Glutamatergic neuron (in vitro differentiated cells): ENCODE measurements around the gene SPSB2. TPM values are rescaled to one million over a fixed set of nuclear protein-coding genes. Genes with fewer than 3 reads are reported as not detected.
A peak's percentile ranks its signal among the peaks of the same experiment; 100 is the strongest.

ENCODE experiments used
- DNase-seq: peaks from one replicate; pipeline ENCODE4 v3.0.0; 2022
- H3K27ac Mint-ChIP-seq: one replicate; pipeline ENCODE4 v1.8.0; 2020; ENCODE audit warnings: mild to moderate bottlenecking, mixed read lengths, inconsistent platforms; ENCODE audit not compliant: unreplicated experiment
- H3K27me3 Mint-ChIP-seq: one replicate; pipeline ENCODE4 v1.8.0; 2020; ENCODE audit warnings: mild to moderate bottlenecking, moderate library complexity, mixed read lengths, inconsistent platforms; ENCODE audit not compliant: unreplicated experiment
- H3K36me3 Mint-ChIP-seq: one replicate; pipeline ENCODE4 v1.8.0; 2020; ENCODE audit warnings: mild to moderate bottlenecking, mixed read lengths, inconsistent platforms; ENCODE audit not compliant: unreplicated experiment
- H3K4me1 Mint-ChIP-seq: one replicate; pipeline ENCODE4 v1.8.0; 2020; ENCODE audit warnings: mild to moderate bottlenecking, low read depth, mixed read lengths, inconsistent platforms; ENCODE audit not compliant: unreplicated experiment
- H3K4me3 Mint-ChIP-seq: one replicate; pipeline ENCODE4 v1.8.0; 2020; ENCODE audit warnings: mild to moderate bottlenecking, mixed read lengths, inconsistent platforms; ENCODE audit not compliant: unreplicated experiment
- H3K9me3 Mint-ChIP-seq: one replicate; pipeline ENCODE4 v1.8.0; 2020; ENCODE audit warnings: mild to moderate bottlenecking, moderate library complexity, mixed read lengths, inconsistent platforms; ENCODE audit not compliant: unreplicated experiment
- total RNA-seq: library from RNA; stranded (reverse); fragmentation: NEBNext Ultra II Directional; extraction: Animal tissue kit (Norgen Biotek cat#: 25700); gene quantifications from one replicate; pipeline ENCODE4 v1.2.1, GENCODE V29; 2021; ENCODE audit not compliant: unreplicated experiment
- TF ChIP-seq, protein P1 (sequence below): fragments of 200-600 bp; sonication (generic); IDR thresholded peaks from one replicate; pipeline ENCODE4 v1.5.0; 2021; ENCODE audit not compliant: partially characterized antibody, unreplicated experiment

Gene SPSB2
- total RNA-seq, 1 donor from 2014 or later, result 4.3 TPM

DNA sequence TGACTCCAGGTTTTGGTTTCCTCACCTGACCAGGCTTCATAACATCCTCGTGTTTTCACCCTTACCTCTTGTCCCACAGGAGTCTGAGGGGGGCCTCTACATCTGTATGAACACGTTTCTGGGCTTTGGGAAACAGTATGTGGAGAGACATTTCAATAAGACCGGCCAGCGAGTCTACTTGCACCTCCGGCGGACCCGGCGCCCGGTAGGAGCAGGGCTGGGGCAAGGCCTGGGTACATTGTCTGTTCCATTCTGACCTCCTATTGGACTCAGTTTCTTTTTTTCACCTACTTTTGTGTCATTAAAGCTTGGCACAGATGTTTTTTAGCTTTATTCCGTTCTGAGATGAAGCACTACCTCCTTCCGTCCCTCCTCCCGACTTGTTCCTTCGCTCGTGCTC lies 17.8 kb downstream of the SPSB2 start:
- Mint-ChIP-seq H3K9me3 (peaks cover 13% of the 10 kb centered on the region), H3K27me3 (peaks cover 10% of the 10 kb centered on the region), H3K4me1 (peaks cover 13% of the 10 kb centered on the region), H3K36me3 (no peaks in the 10 kb centered on the region), H3K27ac (no peak overlapping the region), H3K4me3 (no peak overlapping the region)
- no peak for DNase-seq
- TF ChIP-seq, protein P1, sequence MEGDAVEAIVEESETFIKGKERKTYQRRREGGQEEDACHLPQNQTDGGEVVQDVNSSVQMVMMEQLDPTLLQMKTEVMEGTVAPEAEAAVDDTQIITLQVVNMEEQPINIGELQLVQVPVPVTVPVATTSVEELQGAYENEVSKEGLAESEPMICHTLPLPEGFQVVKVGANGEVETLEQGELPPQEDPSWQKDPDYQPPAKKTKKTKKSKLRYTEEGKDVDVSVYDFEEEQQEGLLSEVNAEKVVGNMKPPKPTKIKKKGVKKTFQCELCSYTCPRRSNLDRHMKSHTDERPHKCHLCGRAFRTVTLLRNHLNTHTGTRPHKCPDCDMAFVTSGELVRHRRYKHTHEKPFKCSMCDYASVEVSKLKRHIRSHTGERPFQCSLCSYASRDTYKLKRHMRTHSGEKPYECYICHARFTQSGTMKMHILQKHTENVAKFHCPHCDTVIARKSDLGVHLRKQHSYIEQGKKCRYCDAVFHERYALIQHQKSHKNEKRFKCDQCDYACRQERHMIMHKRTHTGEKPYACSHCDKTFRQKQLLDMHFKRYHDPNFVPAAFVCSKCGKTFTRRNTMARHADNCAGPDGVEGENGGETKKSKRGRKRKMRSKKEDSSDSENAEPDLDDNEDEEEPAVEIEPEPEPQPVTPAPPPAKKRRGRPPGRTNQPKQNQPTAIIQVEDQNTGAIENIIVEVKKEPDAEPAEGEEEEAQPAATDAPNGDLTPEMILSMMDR, result no peak

DNA sequence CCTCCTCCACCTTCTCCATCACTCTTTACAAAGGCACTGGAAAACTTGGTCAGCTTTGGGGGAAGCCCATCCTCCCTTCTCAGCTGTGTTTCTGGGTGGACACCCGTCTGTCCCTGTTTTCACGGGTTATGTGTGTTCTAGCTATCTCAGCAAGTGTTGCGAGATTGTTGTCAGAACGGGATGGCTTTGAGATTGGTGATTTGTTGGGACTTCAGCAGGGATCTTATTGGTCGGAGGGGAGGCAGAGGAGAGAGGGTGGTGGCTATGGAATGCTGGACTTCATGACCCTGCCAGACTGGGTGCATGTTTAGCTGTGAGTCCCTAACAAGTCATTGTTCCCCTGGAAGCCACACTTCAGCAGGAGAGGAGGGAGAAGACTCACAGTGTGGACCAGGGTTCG lies 19.1 kb downstream of the SPSB2 start:
- no peaks in the 10 kb centered on the region for H3K36me3 Mint-ChIP-seq
- peaks cover 13% of the 10 kb centered on the region for H3K4me1 Mint-ChIP-seq
- H3K9me3 Mint-ChIP-seq, result peaks cover 13% of the 10 kb centered on the region
- DNase-seq, result no peak
- peak overlapping the region; percentile 98 for H3K4me3 Mint-ChIP-seq
- TF ChIP-seq, protein P1, result no peak
- H3K27ac Mint-ChIP-seq, result peak overlapping the region; percentile 98
- H3K27me3 Mint-ChIP-seq, result peaks cover 7% of the 10 kb centered on the region

DNA sequence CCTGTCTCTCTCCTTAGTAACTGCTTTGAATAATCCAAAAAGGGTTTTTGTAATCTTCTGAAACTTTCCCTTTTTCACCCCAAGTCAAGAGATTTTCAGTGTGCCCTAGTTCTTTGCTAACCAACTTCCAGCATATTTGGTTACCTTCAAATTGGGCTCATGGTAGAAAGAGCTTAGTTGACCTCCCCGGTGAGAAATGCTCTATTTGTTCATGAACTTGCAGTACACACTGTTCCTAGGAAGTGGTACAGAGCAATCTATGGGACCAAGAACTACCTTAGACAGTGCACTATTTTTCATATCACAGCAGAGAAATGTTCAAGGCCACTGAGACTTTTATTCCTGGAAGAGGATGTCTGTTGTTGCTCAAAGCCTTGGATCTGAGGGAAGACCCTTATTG lies 19.5 kb downstream of the SPSB2 start:
- TF ChIP-seq, protein P1, result no peak
- Mint-ChIP-seq H3K36me3 (no peaks in the 10 kb centered on the region), H3K27ac (peak overlapping the region; percentile 98), H3K4me3 (peak overlapping the region; percentile 98), H3K9me3 (peaks cover 13% of the 10 kb centered on the region), H3K4me1 (peaks cover 13% of the 10 kb centered on the region), H3K27me3 (peaks cover 7% of the 10 kb centered on the region)
- DNase-seq, result no peak

DNA sequence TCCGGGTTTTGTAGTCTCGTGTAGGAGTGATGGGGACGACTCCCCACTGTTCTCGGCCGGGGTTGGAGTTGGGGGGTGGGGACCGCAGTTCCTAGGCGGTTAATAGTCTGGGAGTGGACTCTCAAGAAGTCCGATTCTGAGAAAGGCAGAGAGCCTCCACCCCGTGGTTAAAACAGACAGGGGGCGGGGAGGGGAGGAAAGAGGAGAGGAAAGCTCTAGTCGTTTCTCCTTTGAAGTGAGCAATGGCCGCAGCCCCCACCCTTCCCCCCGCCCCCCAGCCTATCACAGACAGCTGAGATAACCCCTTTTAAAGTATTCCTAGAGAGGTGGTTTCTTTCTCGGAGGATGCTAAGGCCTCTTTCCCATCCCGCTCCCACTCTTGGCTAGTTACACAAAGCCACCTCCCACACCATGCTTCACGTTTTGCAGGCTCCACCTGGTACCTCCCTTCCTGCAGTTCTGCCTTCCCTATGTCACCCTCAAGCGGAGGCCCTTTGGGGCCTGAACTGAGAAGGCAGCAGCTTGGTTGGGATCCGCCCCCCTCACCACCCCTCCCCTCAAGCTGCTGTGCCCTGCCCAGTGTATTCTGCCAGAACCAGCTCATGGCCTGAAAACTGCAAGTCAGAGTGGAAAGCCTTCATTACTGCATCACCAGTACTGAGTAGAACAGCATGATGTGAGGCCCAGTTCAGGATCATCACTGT lies 20.3 kb downstream of the SPSB2 start:
- Mint-ChIP-seq H3K9me3 (peaks cover 13% of the 10 kb centered on the region), H3K4me1 (peaks cover 13% of the 10 kb centered on the region), H3K27ac (peak overlapping the region; percentile 98), H3K36me3 (no peaks in the 10 kb centered on the region), H3K27me3 (peaks cover 7% of the 10 kb centered on the region), H3K4me3 (peak overlapping the region; percentile 98)
- DNase-seq, result peak; percentile 72
- TF ChIP-seq, protein P1, result no peak

DNA sequence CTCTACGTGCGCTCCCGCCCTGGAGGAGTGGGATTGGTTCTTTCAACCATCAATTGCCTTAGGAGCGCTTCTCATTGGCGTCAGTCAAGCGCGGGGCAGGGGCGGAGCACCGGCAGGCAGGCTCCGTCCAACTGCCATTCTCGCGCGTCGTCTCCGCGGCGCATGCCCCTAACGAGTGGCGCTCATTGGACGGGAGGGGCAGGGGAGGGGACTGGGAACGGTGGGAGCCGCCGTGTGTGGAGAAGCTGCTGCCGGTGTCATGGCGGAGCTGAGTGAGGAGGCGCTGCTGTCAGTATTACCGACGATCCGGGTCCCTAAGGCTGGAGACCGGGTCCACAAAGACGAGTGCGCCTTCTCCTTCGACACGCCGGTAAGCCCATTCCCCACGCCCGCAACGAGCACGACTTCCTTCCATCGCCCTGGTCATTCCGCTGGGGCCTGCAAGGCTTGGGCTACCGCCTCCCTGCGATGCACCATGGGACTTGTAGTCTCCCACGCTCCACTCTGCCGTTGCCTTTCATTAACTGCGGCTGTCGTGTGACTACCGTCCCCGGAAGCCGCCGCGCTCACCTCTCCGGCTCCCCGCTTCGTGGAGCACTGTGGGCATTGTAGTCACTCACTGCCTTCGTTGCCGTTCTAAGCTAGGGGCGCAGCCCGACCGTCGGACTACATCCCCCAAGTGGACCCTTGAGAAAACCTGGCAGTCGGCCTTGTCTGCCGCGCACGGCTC lies 21.0 kb downstream of the SPSB2 start, which contains the start of gene USP5:
Gene USP5 (plus strand): TSS at position 230 of the 730 bp plus-strand sequence. CDS start 30 bp downstream, at position 260.
- DNase-seq, result peak; percentile 97
- TF ChIP-seq, protein P1, result no peak
- peaks cover 11% of the 10 kb centered on the region for H3K9me3 Mint-ChIP-seq
- H3K4me3 Mint-ChIP-seq, result peak within 1 kb of the TSS; percentile 98
- H3K4me1 Mint-ChIP-seq, result peaks cover 13% of the 10 kb centered on the region
- peak within 1 kb of the TSS; percentile 98 for H3K27ac Mint-ChIP-seq
- no peaks in the 10 kb centered on the region for H3K36me3 Mint-ChIP-seq
- peaks cover 8% of the 10 kb centered on the region for H3K27me3 Mint-ChIP-seq
